ENCODE results near the gene FSD2. TPM values are rescaled to one million over a fixed set of nuclear protein-coding genes. Genes with fewer than 3 reads are reported as not detected.

The FSD2 gene
- total RNA-seq, 1 donor from 2014 or later = 108 TPM

GRCh38 chr15:82846621-82847020 lies 40.8 kb upstream of the FSD2 start:
- intact Hi-C loops (cut with micrococcal nuclease) = no loop called here
- no peak for TF ChIP-seq CTCF (IDR thresholded peaks at IDR 0.05; ENCODE audit: borderline replicate concordance)
- H3K27ac ChIP-seq (replicated peaks) = no peak overlapping the region

GRCh38 chr15:82845686-82846085 lies 39.8 kb upstream of the FSD2 start:
- no peak overlapping the region for H3K27ac ChIP-seq (replicated peaks)
- peaks cover 4% of the 10 kb centered on the region for H3K36me3 ChIP-seq
- TF ChIP-seq CTCF (IDR thresholded peaks at IDR 0.05; ENCODE audit: borderline replicate concordance) = no peak
- no peaks in the 10 kb centered on the region for H3K9me3 ChIP-seq (replicated peaks)
- no peak overlapping the region for H3K4me3 ChIP-seq
- no peaks in the 10 kb centered on the region for H3K27me3 ChIP-seq (ENCODE audit: low read depth)
- intact Hi-C loops (cut with micrococcal nuclease) = no loop called here
- no peak for DNase-seq
- H3K4me1 ChIP-seq = peaks cover 15% of the 10 kb centered on the region

More at GRCh38 chr15:82846621-82847020, 40.8 kb upstream of the FSD2 start:
- peaks cover 15% of the 10 kb centered on the region for H3K4me1 ChIP-seq
- peaks cover 10% of the 10 kb centered on the region for H3K36me3 ChIP-seq
- no peak for DNase-seq
- H3K4me3 ChIP-seq = no peak overlapping the region
- no peaks in the 10 kb centered on the region for H3K27me3 ChIP-seq (ENCODE audit: low read depth)
- no peaks in the 10 kb centered on the region for H3K9me3 ChIP-seq (replicated peaks)

GRCh38 chr15:82843566-82843965 lies 37.7 kb upstream of the FSD2 start:
- Histone ChIP-seq H3K4me3 (no peak overlapping the region), H3K27me3 (ENCODE audit: low read depth) (no peaks in the 10 kb centered on the region), H3K4me1 (no peaks in the 10 kb centered on the region), H3K9me3 (replicated peaks) (no peaks in the 10 kb centered on the region), H3K36me3 (peaks cover 4% of the 10 kb centered on the region), H3K27ac (replicated peaks) (no peak overlapping the region)
- intact Hi-C loops (cut with micrococcal nuclease) = no loop called here
- no peak for DNase-seq
- TF ChIP-seq CTCF (IDR thresholded peaks at IDR 0.05; ENCODE audit: borderline replicate concordance) = no peak

DNA sequence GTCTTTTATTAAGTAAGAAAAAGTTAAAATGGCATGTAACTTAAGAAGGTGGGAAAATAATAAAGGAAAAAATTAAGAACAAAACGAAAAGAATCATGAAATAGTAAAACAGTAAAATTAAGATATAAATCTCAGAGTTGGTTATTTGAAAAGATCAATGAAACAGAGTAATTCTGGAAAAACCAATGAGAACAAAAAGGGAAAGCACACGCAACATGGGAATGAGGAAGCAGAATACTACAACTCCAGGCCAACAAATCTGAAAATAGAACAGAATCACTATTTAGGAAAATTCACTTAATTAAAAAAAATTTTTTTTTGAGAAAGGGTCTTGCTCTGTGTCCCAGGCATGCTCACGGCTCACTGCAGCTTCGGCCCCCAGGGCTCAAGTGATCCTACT lies 34.3 kb upstream of the FSD2 start:
- TF ChIP-seq CTCF (IDR thresholded peaks at IDR 0.05; ENCODE audit: borderline replicate concordance) = no peak
- peaks cover 5% of the 10 kb centered on the region for H3K9me3 ChIP-seq (replicated peaks)
- H3K4me1 ChIP-seq = no peaks in the 10 kb centered on the region
- no peak overlapping the region for H3K27ac ChIP-seq (replicated peaks)
- intact Hi-C loops (cut with micrococcal nuclease) = no loop called here
- DNase-seq = no peak
- peaks cover 38% of the 10 kb centered on the region for H3K36me3 ChIP-seq
- no peaks in the 10 kb centered on the region for H3K27me3 ChIP-seq (ENCODE audit: low read depth)
- no peak overlapping the region for H3K4me3 ChIP-seq

GRCh38 chr15:82839136-82839535 lies 33.3 kb upstream of the FSD2 start:
- Histone ChIP-seq H3K4me1 (no peaks in the 10 kb centered on the region), H3K4me3 (no peak overlapping the region), H3K27ac (replicated peaks) (no peak overlapping the region), H3K9me3 (replicated peaks) (peaks cover 5% of the 10 kb centered on the region), H3K36me3 (peaks cover 48% of the 10 kb centered on the region), H3K27me3 (ENCODE audit: low read depth) (no peaks in the 10 kb centered on the region)
- no peak for TF ChIP-seq CTCF (IDR thresholded peaks at IDR 0.05; ENCODE audit: borderline replicate concordance)
- intact Hi-C loops (cut with micrococcal nuclease) = no loop called here
- no peak for DNase-seq

All from left ventricle myocardium inferior (tissue), 1 donor.